NCI-H2107 treated with DMSO at 0.1 percent for 48 hours (cell line): ENCODE data around the gene PIGL.
"Not testable (repeated sequence)": the region's sequence is repeated elsewhere in the genome, so short reads cannot be mapped to it uniquely, and the experiment has no call there.

Source experiments
- DNase-seq: peaks from one replicate; lab custom pipeline; 2025; ENCODE audit not compliant: unreplicated experiment; lab: John Stamatoyannopoulos, UW

PIGL gene

DNA sequence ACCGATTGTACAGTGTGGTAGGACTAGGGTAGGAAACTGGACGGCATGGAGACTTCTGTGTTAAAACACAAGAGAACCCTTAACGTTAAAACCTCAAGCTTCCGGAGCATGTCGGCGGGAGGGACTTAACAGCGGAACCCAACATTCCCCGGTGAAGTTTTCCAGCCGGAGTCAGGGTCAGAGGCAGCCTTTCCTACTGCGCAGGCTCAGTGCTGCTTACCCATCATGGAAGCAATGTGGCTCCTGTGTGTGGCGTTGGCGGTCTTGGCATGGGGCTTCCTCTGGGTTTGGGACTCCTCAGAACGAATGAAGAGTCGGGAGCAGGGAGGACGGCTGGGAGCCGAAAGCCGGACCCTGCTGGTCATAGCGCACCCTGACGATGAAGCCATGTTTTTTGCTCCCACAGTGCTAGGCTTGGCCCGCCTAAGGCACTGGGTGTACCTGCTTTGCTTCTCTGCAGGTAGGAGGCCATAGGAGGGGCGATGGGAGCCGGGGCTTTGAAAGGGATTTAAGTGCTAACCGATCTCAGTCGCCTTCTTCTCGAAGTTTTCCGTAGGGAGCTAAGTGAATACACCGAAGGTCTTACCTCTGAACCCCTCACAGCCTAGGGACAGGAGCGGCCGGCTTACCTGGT is at the start of gene PIGL:
TSS of gene PIGL (plus strand) at position 209 of the 634 bp plus-strand sequence. CDS start at position 226, 17 bp downstream.
- peak; percentile 49 for DNase-seq

- DNase-seq = peak; percentile 17
These were observed 45.4 kb upstream of the PIGL start for GRCh38 chr17:16171613-16172012.

DNA sequence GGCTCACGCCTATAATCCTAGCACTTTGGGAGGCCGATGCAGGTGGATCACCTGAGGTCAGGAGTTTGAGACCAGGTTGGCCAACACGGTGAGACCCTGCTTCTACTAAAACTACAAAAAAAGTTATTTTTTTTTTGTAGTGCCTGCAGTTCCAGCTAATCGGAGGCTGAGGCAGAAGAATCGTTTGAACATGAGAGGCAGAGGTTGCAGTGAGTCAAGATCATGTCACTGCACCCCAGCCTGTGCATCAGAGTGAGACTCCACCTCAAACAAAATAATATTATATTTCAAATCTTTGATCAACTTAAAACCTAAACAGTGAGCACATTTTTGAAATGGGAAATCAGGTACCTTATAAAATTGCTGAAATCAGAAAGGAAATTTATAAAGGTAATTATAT is 38.2 kb upstream of the PIGL start:
- no peak for DNase-seq

DNA sequence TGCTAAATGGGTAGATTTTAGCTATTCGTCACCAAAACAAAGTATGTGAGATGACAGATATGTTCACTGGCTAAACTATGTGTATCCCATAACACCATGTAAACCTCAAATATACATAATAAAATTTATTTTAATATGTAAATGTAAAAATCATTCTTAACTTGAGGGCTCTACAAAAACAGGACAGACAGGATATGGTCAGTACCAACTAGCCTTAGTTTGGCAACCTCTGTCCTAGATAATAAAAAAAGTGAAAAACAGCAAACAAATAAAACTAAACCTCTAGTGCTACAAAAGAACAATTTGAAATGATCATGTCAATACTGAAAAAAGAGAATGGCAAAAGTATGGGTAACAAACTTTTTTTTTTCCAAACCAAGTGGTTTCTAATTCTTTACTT is 35.4 kb upstream of the PIGL start:
- no peak for DNase-seq

DNA sequence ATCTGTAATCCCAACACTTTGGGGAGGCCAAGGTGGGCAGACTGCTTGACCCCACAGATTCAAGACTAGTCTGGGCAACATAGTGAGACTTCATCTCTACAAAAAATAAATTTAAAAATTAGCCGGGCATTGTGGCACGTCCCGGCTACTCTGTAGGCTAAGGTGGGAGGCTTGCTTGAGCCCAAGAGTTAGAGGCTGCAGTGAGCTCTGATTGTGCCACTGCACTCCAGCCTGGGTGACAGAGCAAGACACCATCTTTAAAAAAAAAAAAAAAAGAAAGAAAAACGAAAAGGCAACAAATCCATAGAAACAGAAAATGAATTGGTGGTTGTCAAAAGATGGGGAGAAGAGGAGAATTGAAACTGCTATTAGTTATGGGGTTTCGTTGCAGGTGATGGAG is 29.4 kb upstream of the PIGL start:
- no peak for DNase-seq

DNA sequence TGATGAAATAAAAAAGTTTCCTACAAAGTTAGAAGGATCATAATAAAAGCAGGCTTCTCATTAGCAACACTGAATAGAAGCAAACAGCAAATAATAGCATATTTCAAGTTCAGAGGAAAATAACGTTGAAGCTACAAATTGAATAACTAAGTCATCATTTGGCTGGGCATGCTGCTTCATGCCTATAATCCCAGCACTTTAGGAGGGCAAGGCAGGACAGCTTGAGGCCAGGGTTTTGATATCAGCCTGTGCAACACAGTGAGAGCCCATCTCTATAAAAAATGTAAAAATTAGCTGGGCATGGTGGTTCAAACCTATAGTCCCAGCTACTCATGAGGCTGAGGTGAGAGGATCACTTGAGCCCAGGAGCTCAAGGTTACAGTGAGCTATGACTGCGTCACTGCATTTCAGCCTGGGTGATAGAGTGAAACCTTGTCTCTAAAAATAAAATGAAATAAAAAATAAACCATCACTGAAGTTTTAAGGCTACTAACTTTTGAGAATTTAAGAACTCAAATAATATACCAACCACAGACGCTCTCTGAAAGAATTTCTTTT is 27.1 kb upstream of the PIGL start:
- DNase-seq = no peak

DNA sequence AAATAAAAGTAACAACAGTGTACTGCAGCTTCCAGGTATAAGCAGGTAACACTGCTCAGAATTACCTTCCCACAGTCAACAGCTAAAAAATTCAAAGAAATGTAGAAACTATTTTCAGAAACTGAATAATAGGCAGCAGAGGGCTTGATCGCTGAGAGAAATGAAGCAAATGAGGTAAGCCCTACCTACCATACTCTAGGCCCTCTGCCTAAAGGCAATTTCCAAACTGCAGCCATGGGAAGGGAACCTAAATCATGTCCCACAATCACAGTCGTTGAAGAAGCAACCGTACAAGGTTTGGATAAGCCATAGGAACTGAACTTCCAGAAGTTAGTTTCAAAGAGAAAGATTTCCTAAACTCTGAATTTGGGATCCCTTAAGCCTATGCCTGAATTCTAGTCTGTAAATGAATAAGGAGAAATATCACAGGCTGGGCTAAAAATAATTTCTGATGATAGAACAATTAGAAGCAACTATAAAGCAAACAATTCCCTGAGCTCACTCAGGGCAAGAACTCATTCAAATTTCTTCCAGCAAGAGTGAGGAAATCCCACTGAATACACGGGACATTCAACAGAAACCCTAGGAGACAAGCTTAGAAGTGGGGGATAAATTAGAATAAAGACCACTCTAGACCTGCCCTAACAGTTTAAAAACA is 26.2 kb upstream of the PIGL start:
- no peak for DNase-seq

DNA sequence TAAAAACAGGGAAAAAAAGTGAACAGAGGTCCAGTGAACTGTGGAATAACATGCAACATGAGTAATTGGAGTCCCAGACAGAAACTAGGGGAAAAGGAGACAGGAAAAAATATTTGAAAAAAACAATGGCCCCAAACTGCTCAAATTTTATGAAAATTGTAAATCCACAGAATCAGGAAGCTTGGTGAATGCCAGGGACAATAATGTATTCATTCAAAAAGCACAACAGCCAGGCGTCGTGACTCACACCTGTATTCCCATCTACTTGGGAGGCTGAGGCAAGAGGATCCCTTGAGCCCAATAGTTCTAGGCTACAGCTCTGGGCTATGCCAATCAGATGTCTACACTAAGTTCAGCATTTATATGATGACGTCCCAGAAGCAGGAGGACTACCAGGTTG is 25.4 kb upstream of the PIGL start:
- DNase-seq = no peak

GRCh38 chr17:16194307-16194835 is 22.6 kb upstream of the PIGL start:
- DNase-seq = not testable (repeated sequence)

GRCh38 chr17:16197276-16197675 is 19.7 kb upstream of the PIGL start:
- DNase-seq = no peak

DNA sequence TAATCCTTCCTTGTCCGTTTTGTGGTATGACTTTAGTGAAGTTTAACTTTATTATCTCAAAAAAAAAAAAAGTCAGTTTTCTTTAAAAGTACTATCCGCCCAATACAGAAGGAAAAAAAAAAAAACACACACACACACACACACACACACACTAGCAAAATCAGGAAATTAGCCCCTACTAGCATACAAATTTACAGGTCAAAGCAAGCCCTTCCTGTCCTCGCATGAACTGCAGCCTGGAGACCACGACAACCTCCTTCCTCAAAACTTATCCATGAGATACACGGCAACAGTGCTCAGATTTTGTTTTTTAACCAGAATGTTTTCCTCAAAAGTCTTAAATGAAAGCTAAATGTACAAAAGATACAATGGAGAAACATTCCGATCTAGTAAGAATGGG is 17.9 kb upstream of the PIGL start:
- no peak for DNase-seq

DNA sequence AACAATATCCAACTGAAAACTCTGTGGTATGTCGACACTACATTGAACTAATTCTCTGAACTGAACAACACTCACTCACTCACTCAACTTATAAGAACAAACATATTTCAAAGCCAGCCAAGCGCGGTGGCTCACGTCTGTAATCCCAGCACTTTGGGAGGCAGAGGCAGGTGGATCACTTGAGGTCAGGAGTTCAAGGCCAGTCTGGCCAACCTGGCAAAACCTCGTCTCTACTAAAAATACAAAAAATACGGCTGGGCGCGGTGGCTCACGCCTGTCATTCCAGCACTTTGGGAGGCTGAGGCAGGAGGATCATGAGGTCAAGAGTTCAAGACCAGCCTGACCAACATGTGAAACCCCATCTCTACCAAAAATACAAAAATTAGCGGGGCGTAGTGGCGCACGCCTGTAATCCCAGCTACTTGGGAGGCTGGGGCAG is 15.3 kb upstream of the PIGL start:
- DNase-seq = not testable (repeated sequence)

DNA sequence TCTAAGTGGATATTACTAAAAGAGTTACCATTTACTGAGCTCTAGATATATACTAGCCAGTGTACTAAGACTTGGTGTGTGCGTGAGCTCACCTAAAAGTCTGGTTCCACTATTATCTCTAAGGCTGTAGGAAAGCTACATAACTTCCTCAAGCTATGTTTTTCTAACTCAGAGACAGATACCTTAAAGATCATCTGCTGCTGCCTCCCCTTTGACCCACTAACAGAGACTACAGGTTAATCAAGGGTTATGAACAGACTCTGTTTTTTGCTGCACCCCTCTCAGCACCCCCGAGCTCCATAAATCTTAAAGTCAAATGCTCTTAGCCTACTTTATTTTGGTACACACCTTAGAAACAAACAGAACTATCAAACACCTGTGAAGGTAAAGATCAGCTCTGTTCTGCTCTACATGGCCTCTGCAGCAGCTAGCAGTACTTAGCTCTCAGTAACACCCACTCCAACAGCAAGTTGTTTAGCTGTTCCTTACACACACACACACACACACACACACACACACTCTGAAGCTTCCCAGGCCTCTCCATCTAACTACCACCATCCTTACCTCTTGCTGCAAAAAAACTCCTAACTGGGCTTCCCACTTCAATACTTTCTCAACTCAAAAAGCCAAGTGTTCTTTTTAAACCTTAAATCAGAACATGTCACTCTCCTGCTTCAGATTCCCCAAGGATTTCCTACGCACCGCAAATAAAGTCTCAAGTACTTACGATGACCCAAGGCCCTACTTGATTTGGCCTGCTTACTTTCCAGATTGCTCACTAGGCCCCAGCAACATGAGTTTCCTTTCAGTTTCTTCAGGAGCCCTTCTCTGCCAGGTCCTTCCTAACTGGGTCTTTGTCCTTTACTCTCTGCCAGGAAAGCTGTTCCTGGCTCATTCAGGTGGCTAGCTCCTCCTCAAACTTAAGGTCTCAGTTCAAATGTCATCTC is 14.2 kb upstream of the PIGL start:
- not testable (repeated sequence) for DNase-seq

- DNase-seq = not testable (repeated sequence)
These were observed 12.2 kb upstream of the PIGL start for GRCh38 chr17:16204763-16205162.

DNA sequence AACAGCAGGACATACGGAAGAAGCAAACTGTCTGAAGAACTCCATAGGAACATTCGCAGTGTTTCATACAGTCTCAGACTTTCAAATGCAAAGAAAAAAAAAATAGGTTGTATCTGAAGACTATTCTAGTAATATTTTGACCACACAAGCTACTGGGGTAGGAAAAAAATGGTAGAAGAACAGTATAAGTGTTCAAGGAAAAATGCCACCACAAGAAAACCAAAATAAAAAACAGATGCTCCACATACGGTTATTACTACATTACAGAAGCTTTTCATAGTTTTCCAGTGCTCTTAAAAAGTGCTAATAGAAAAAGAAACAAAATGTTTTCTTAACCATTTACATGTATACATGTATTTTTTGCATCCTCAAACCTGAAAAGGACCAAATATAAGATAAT is 5.4 kb upstream of the PIGL start:
- no peak for DNase-seq

DNA sequence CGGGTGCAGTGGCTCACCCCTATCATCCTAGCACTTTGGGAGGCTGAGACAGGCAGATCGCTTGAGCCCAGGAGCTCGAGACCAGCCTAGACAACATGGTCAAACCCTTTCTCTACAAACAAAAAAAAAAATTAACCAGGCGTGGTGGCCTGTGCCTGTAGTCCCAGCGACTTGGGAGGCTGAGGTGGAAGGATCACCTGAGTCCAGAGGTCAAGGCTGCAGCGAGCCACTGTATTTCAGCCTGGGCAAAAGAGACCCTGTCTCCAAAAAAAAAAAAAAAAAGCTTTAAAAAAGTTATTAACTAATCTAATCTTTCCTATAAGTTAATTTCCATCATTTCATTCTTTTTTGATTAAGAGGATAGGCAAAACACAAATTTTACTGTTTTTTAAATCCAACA is 4.2 kb upstream of the PIGL start:
- DNase-seq = no peak

DNA sequence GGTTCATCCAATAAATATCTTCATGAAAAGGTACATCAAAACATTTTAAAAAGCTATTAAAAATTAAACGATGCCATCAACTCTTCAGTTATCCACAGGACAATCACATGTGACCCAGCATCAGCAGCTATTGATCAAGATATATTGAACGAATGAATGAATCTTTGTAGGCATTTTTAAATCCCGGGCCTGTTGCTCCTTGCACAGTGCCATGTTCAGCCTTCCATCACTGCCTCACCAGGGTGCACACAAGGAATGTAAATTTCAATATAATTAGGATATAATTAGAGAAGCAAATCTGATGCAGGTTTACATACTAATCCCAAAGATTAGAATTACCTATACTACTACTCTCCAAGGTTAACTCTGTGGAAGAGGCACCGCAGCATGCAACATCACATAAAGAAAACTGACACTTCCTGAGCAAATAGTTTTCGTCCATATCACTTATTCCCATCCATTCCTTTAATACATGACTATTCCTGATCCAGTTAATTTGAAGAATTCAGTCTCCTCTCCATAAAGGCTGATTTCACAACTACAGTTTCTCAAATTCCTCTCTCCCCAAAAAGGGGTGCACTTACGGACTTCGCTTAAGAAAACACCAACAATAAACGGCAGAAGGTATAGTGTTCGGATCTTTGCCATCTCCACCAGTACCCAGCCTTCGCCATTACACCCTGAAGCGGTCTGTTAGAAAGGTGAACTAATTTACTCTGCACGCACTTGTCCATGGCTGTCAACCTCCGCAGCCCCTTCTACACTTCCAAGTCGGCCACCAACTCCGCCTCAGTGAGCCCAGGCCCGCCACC is 2.6 kb upstream of the PIGL start:
- DNase-seq = peak; percentile 31

DNA sequence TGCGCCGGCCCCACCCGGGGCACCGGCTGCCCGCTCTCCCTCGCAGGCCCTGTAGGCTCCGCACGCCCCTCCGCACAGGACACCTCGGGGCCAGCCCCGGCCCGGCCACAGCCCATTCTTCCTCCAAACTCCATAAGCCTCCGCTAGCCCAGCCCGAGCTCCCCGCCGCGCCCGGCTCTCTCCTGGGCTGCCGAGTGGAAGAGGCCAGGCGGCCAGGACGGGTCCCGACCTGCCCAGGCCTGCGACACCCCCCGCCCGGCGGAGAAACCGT is 2.1 kb upstream of the PIGL start:
- no peak for DNase-seq

- DNase-seq = peak; percentile 55
These were observed 1.6 kb upstream of the PIGL start, which contains the start of gene NCOR1 for GRCh38 chr17:16215273-16215964. Gene NCOR1, minus strand, starts transcription at chr17:16215534. Its CDS starts 20,965 bp downstream, at chr17:16194569.

- DNase-seq = no peak
These were observed 1.1 kb upstream of the PIGL start for GRCh38 chr17:16215965-16216316.
